DOHH2 (cell line): ENCODE measurements around the gene MMP21.
A peak's percentile ranks its signal among the peaks of the same experiment; 100 is the strongest.

Experiments
- H3F3A ChIP-seq: fragments of 200-600 bp; sonication (generic), shearing (Covaris generic); 2 replicates; pipeline ENCODE4 v1.6.0; 2016; ENCODE audit warnings: antibody characterized with exemption, mild to moderate bottlenecking; ENCODE audit not compliant: control insufficient read depth, insufficient read depth
- H3K27ac ChIP-seq: fragments of 200-600 bp; sonication (generic); 2 replicates; pipeline ENCODE4 v1.5.1; 2014; ENCODE audit warnings: low read depth, mild to moderate bottlenecking, low read length, moderate library complexity
- H3K27me3 ChIP-seq: fragments of 200-600 bp; sonication (generic); 2 replicates; pipeline ENCODE4 v1.6.1; 2014; ENCODE audit warnings: mild to moderate bottlenecking, low read length, mixed read lengths; ENCODE audit not compliant: control insufficient read depth
- H3K36me3 ChIP-seq: fragments of 200-600 bp; sonication (generic); 2 replicates; pipeline ENCODE4 v1.6.1; 2014; ENCODE audit warnings: mild to moderate bottlenecking, low read length, moderate library complexity, mixed read lengths; ENCODE audit not compliant: control insufficient read depth
- H3K4me1 ChIP-seq: fragments of 200-600 bp; sonication (generic); 2 replicates; pipeline ENCODE4 v1.6.1; 2014; ENCODE audit warnings: mild to moderate bottlenecking, low read length, mixed read lengths; ENCODE audit not compliant: control insufficient read depth
- H3K4me2 ChIP-seq: fragments of 200-600 bp; sonication (generic); 2 replicates; pipeline ENCODE4 v1.6.0; 2014; ENCODE audit warnings: mild to moderate bottlenecking, low read length, moderate library complexity
- H3K4me3 ChIP-seq: fragments of 200-600 bp; sonication (generic); 2 replicates; pipeline ENCODE4 v1.5.1; 2014; ENCODE audit warnings: mild to moderate bottlenecking, low read length, mixed read lengths
- H3K79me2 ChIP-seq: fragments of 200-600 bp; sonication (generic); 2 replicates; pipeline ENCODE4 v1.6.1; 2014; ENCODE audit warnings: mild to moderate bottlenecking, low read length, mixed read lengths; ENCODE audit not compliant: control insufficient read depth
- H3K9me2 ChIP-seq: fragments of 200-600 bp; sonication (generic); replicated peaks from 2 replicates; pipeline ENCODE4 v1.6.1; 2014; ENCODE audit warnings: mild to moderate bottlenecking, low read length, mixed read lengths; ENCODE audit not compliant: control insufficient read depth
- H3K9me3 ChIP-seq: fragments of 200-600 bp; sonication (generic); 2 replicates; pipeline ENCODE4 v1.6.1; 2014; ENCODE audit warnings: antibody characterized with exemption, low read length, mixed read lengths; ENCODE audit not compliant: control insufficient read depth, insufficient read depth
- H4K20me1 ChIP-seq: fragments of 200-600 bp; sonication (generic); 2 replicates; pipeline ENCODE4 v1.6.0; 2014; ENCODE audit warnings: low read depth, mild to moderate bottlenecking, antibody characterized with exemption, low read length, moderate library complexity; ENCODE audit not compliant: control insufficient read depth, insufficient read depth
- CTCF ChIP-seq: fragments of 200-600 bp; sonication (generic); IDR thresholded peaks from one replicate; pipeline ENCODE4 v1.5.1; 2014; ENCODE audit warnings: antibody characterized with exemption, mild to moderate bottlenecking, low read depth, low read length; ENCODE audit not compliant: poor library complexity, severe bottlenecking
- EZH2phosphoT487 ChIP-seq: fragments of 200-600 bp; sonication (generic); IDR thresholded peaks from 2 replicates; pipeline ENCODE4 v1.6.1; 2017; ENCODE audit warnings: borderline replicate concordance, mild to moderate bottlenecking, antibody characterized with exemption, low read length, moderate library complexity, mixed read lengths

The MMP21 gene

GRCh38 chr10:125756196-125756595 lies 19.4 kb downstream of the MMP21 start:
- Histone ChIP-seq H3K9me2 (no peaks in the 10 kb centered on the region), H3K4me2 (no peak overlapping the region), H3K9me3 (no peaks in the 10 kb centered on the region), H3K27me3 (no peaks in the 10 kb centered on the region), H4K20me1 (no peaks in the 10 kb centered on the region), H3K36me3 (peaks cover 94% of the 10 kb centered on the region), H3K4me3 (no peak overlapping the region), H3K27ac (no peak overlapping the region), H3K4me1 (no peaks in the 10 kb centered on the region), H3K79me2 (peaks cover 5% of the 10 kb centered on the region; the same call in 1 of the 2 replicates), H3F3A (0 out of 2 replicates have a peak, but pooled peaks cover 2% of the 10 kb centered on the region)
- TF ChIP-seq CTCF (no peak), EZH2phosphoT487 (no peak)

- Histone ChIP-seq H3K27me3 (no peaks in the 10 kb centered on the region), H3K4me1 (no peaks in the 10 kb centered on the region), H3K4me3 (no peak overlapping the region), H3K4me2 (no peak overlapping the region), H3K9me3 (no peaks in the 10 kb centered on the region), H3K9me2 (no peaks in the 10 kb centered on the region), H3K36me3 (peaks cover 97% of the 10 kb centered on the region), H3K79me2 (no peaks in the 10 kb centered on the region), H3F3A (no peaks in the 10 kb centered on the region), H3K27ac (no peak overlapping the region), H4K20me1 (no peaks in the 10 kb centered on the region)
- TF ChIP-seq EZH2phosphoT487 (no peak), CTCF (no peak)
Observed at GRCh38 chr10:125747417-125747816, 28.2 kb downstream of the MMP21 start.

GRCh38 chr10:125744909-125745308 lies 30.7 kb downstream of the MMP21 start:
- TF ChIP-seq EZH2phosphoT487: no peak
- no peak for TF ChIP-seq CTCF
- H4K20me1 ChIP-seq: no peaks in the 10 kb centered on the region
- H3K79me2 ChIP-seq: no peaks in the 10 kb centered on the region
- no peaks in the 10 kb centered on the region for H3K4me1 ChIP-seq
- H3K27ac ChIP-seq: no peak overlapping the region
- no peak overlapping the region for H3K4me2 ChIP-seq
- H3F3A ChIP-seq: no peaks in the 10 kb centered on the region
- H3K36me3 ChIP-seq: peaks cover 94% of the 10 kb centered on the region
- no peaks in the 10 kb centered on the region for H3K9me3 ChIP-seq
- no peak overlapping the region for H3K4me3 ChIP-seq
- H3K9me2 ChIP-seq: no peaks in the 10 kb centered on the region
- no peaks in the 10 kb centered on the region for H3K27me3 ChIP-seq

GRCh38 chr10:125742465-125742864 lies 33.2 kb downstream of the MMP21 start:
- no peaks in the 10 kb centered on the region for H3F3A ChIP-seq
- TF ChIP-seq CTCF (peak; percentile 22), EZH2phosphoT487 (no peak)
- peaks cover 94% of the 10 kb centered on the region for H3K36me3 ChIP-seq
- no peaks in the 10 kb centered on the region for H4K20me1 ChIP-seq
- H3K9me2 ChIP-seq: no peaks in the 10 kb centered on the region
- no peaks in the 10 kb centered on the region for H3K27me3 ChIP-seq
- no peaks in the 10 kb centered on the region for H3K79me2 ChIP-seq
- H3K27ac ChIP-seq: no peak overlapping the region
- no peak overlapping the region for H3K4me2 ChIP-seq
- H3K4me3 ChIP-seq: no peak overlapping the region
- H3K9me3 ChIP-seq: no peaks in the 10 kb centered on the region
- H3K4me1 ChIP-seq: no peaks in the 10 kb centered on the region
